IgD-negative memory B cell (primary cell): ENCODE measurements around the gene MOCOS. TPM values are rescaled to one million over a fixed set of nuclear protein-coding genes. Genes with fewer than 3 reads are reported as not detected.
"Not testable (repeated sequence)": the region's sequence is repeated elsewhere in the genome, so short reads cannot be mapped to it uniquely, and the experiment has no call there.

ENCODE experiments used
- H3K27ac Mint-ChIP-seq, 3 donors: one replicate each; pipeline ENCODE4 v1.8.0; 2020 to 2022; ENCODE audit warnings: mild to moderate bottlenecking in 3 of 3, mixed read lengths in 3 of 3, moderate library complexity in 1 of 3
- H3K27me3 Mint-ChIP-seq: one replicate; pipeline ENCODE4 v1.8.0; 2021; ENCODE audit warnings: mixed read lengths
- H3K36me3 Mint-ChIP-seq: one replicate; pipeline ENCODE4 v1.8.0; 2020; ENCODE audit warnings: mild to moderate bottlenecking, mixed read lengths
- H3K4me1 Mint-ChIP-seq, 3 donors: one replicate each; pipeline ENCODE4 v1.8.0; 2020 to 2022; ENCODE audit warnings: mixed read lengths in 3 of 3, mild to moderate bottlenecking in 1 of 3
- H3K4me3 Mint-ChIP-seq, 4 donors: one replicate each; pipeline ENCODE4 v1.8.0; 2020 to 2022; ENCODE audit warnings: mild to moderate bottlenecking in 4 of 4, mixed read lengths in 4 of 4, moderate library complexity in 3 of 4
- H3K9me3 Mint-ChIP-seq, 3 donors: one replicate each; pipeline ENCODE4 v1.8.0; 2020 to 2021; ENCODE audit warnings: mixed read lengths in 3 of 3, mild to moderate bottlenecking in 1 of 3
- polyA plus RNA-seq: library from polyadenylated mRNA; unstranded; fragments of 300-500 nt; fragmentation: Illumina TruSeq; gene quantifications from one replicate; pipeline ENCODE4 v1.2.3, GENCODE V29; 2021

Gene MOCOS
- polyA plus RNA-seq, 1 donor from 2014 or later: 0.13 TPM

DNA sequence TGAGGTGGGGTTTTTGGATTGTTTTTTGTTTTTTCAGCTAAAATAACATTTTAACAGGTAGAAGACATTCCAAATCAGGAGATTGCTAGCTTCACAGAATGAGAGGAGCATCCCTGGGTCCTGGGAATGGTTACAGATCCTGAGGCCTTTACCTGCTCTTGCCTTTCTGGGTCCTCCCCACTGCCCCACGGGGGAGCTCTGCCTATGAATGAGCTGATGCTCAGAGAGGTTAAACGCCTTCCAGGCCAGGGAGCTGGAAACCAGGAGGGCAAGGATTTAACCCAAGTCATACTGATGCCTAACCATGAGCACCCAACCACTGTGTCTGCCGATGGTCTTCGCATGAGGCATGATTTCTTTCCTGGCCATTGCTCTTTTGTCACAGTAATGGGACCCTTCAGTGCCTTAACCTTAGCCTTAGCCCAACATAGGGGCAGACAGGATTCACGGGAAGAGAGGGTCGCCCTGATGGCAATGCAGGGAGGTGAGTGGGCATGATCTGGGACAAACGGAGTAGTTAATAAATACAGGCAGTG is 16.1 kb downstream of the MOCOS start:
- Mint-ChIP-seq H3K36me3 (peaks cover 4% of the 10 kb centered on the region), H3K4me3 (no peak overlapping the region), H3K27me3 (peaks cover 2% of the 10 kb centered on the region), H3K9me3 (peaks cover 1 to 10% (median 2%) of the 10 kb centered on the region in 3 donors), H3K27ac (no peak overlapping the region), H3K4me1 (peaks cover 0 to 4% (median 2%) of the 10 kb centered on the region in 3 donors)

DNA sequence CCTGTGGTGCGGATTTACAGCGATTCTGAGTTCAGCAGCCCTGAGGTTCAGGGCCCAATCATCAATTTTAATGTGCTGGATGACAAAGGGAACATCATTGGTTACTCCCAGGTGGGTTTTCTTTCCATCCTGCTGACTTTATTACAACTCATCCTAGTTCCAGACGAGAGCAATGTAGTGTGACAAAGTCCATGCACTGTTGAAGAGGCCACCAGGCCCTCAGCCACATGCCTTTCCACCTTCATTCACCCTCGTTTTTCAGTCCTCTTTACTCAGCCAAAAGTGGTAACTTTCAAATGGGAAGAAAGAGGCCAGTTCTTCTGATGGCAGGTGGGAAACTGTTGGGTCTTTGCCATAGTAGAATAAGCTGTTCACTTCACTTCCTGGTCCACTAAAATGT is 17.9 kb downstream of the MOCOS start:
- Mint-ChIP-seq H3K4me3 (no peak overlapping the region), H3K9me3 (peaks cover 1 to 10% (median 2%) of the 10 kb centered on the region in 3 donors), H3K27me3 (peaks cover 2% of the 10 kb centered on the region), H3K4me1 (peaks cover 0 to 4% (median 2%) of the 10 kb centered on the region in 3 donors), H3K27ac (no peak overlapping the region), H3K36me3 (peaks cover 4% of the 10 kb centered on the region)

DNA sequence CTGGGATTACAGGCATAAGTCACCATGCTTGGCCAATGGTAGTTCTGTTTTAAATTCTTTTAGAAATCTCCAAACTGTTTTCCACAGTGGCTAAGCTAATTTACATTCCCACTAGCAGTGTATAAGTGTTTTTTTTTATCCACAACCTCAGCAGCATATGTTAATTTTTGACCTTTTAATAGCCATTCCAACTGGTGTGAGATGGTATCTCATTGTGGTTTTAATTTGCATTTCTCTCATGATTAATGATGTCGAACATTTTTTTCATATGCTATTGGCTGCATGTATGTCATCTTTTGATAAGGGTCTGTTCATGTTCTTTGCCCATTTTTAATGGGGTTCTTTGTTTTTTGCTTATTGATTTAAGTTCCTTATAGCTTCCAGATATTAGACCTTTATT is 20.0 kb downstream of the MOCOS start:
- peaks cover 2% of the 10 kb centered on the region for H3K27me3 Mint-ChIP-seq
- peaks cover 2% of the 10 kb centered on the region for H3K36me3 Mint-ChIP-seq
- H3K4me3 Mint-ChIP-seq: no peak overlapping the region
- H3K4me1 Mint-ChIP-seq: peaks cover 0 to 4% (median 2%) of the 10 kb centered on the region in 3 donors
- peaks cover 0 to 10% (median 1%) of the 10 kb centered on the region in 3 donors for H3K9me3 Mint-ChIP-seq
- peak overlapping the region in 1 of 3 donors; percentile 60 for H3K27ac Mint-ChIP-seq

DNA sequence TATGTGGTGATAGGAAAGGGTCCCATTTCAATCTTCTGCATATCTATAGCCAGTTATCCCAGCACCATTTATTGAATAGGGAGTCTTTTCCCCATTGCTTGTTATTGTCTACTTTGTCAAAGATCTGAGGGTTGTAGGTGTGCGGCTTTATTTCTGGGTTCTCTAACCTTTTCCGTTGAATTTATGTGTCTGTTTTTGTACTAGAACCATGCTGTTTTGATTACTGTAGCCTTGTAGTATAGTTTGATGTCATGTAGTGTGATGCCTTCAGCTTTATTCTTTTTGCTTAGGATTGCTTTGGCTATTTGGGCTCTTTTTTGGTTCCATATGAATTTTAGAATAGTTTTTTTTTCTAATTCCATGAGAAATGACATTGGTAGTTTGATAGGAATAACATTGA is 20.7 kb downstream of the MOCOS start:
- not testable (repeated sequence) for H3K27ac Mint-ChIP-seq, H3K36me3 Mint-ChIP-seq, H3K4me1 Mint-ChIP-seq, H3K27me3 Mint-ChIP-seq, H3K9me3 Mint-ChIP-seq, H3K4me3 Mint-ChIP-seq

DNA sequence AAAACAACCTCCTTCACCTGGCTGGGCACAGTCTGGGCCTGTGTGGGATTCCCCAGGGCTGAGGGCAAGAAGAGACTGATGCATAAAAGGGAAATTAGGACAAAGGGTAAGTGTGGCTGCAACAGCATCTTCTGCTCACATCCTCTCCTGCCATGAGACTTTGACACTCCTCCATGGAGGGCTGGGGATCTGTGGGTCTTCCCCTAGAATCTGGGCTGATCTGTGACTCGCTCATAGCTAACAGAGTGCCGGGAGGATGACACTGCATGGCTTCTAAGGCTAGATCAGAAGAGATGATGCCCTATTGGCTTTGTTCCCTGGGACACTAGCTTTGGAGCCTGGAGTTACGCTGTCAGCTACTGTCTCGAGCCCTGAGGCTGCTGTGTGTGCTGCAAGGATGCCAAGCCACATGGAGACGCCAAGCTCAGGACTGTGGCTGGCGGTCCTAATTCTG is 24.3 kb downstream of the MOCOS start:
- Mint-ChIP-seq H3K4me3 (no peak overlapping the region), H3K36me3 (no peaks in the 10 kb centered on the region), H3K27me3 (peaks cover 5% of the 10 kb centered on the region), H3K9me3 (peaks cover 0 to 10% (median 1%) of the 10 kb centered on the region in 3 donors), H3K4me1 (peaks cover 0 to 4% (median 1%) of the 10 kb centered on the region in 3 donors), H3K27ac (no peak overlapping the region)

GRCh38 chr18:36212301-36213171 is 25.2 kb downstream of the MOCOS start:
- Mint-ChIP-seq H3K9me3 (peaks cover 0 to 8% (median 1%) of the 10 kb centered on the region in 3 donors), H3K27me3 (peaks cover 5% of the 10 kb centered on the region), H3K36me3 (no peaks in the 10 kb centered on the region), H3K4me3 (peak overlapping the region in 1 of 4 donors; percentile 13), H3K27ac (no peak overlapping the region), H3K4me1 (peaks cover 0 to 1% (median under 1%) of the 10 kb centered on the region in 3 donors)

GRCh38 chr18:36214811-36215210 is 27.5 kb downstream of the MOCOS start:
- no peaks in the 10 kb centered on the region for H3K36me3 Mint-ChIP-seq
- no peak overlapping the region for H3K27ac Mint-ChIP-seq
- H3K4me1 Mint-ChIP-seq: peaks cover 0 to 3% (median 0%) of the 10 kb centered on the region in 3 donors
- peaks cover 0 to under 1% (median 0%) of the 10 kb centered on the region in 3 donors for H3K9me3 Mint-ChIP-seq
- peaks cover 5% of the 10 kb centered on the region for H3K27me3 Mint-ChIP-seq
- H3K4me3 Mint-ChIP-seq: no peak overlapping the region

DNA sequence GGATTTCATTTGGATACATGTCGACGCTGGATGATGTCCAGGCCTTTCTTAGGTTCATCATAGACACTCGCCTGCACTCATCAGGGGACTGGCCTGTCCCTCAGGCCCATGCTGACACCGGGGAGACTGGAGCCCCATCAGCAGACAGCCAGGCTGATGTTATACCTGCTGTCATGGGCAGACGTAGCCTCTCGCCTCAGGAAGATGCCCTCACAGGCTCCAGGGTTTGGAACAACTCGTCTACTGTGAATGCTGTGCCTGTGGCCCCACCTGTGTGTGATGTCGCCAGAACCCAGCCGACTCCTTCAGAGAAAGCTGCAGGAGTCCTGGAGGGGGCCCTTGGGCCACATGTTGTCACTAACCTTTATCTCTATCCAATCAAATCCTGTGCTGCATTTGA is 28.3 kb downstream of the MOCOS start:
- Mint-ChIP-seq H3K36me3 (no peaks in the 10 kb centered on the region), H3K4me3 (no peak overlapping the region), H3K27ac (no peak overlapping the region), H3K27me3 (peaks cover 8% of the 10 kb centered on the region), H3K4me1 (peaks cover 0 to 3% (median 0%) of the 10 kb centered on the region in 3 donors), H3K9me3 (peaks cover 0 to 1% (median 1%) of the 10 kb centered on the region in 3 donors)

DNA sequence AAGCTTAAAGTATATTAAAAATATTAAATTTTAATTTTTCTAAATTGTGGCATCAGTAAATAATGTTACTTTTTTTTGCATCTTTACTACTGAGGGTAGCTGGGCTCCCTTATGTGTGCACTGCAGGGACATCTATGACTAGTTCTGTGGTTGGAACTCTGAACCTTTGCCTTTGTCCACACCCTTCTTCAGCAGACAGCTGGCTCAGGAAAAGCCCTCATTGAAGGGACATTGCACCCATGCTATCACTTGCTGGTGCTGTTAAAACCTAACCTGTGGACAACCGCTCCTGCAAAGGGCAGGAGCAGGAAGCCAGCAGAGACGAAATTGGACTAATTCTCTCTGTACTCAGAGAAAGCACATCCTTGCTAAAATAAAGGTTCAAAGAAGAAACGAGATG is 30.1 kb downstream of the MOCOS start:
- peaks cover 8% of the 10 kb centered on the region for H3K27me3 Mint-ChIP-seq
- H3K27ac Mint-ChIP-seq: no peak overlapping the region
- H3K36me3 Mint-ChIP-seq: no peaks in the 10 kb centered on the region
- H3K4me1 Mint-ChIP-seq: peaks cover 0 to 3% (median 0%) of the 10 kb centered on the region in 3 donors
- H3K9me3 Mint-ChIP-seq: peaks cover 0 to 1% (median 1%) of the 10 kb centered on the region in 3 donors
- no peak overlapping the region for H3K4me3 Mint-ChIP-seq

DNA sequence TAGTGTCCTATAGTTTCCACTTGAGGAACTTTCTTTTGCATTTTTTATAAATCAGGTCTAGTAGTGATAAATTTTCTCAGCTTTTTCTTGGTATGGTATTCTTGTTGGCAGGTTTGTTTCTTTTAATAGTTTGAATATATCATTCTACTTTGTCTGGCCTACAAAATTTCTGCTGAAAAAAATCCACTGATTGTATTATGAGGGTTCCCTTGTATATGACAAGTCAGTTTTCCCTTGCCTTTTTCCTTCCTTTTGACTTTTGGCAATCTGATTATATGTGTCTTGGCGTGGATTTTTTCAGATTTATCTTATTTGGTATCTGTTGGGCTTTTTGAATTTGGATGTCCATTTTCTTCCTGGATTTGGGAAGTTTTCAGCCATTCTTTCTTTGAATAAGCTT is 41.9 kb downstream of the MOCOS start:
- Mint-ChIP-seq H3K27me3 (peaks cover 3% of the 10 kb centered on the region), H3K27ac (no peak overlapping the region), H3K9me3 (peaks cover 9 to 51% (median 38%) of the 10 kb centered on the region in 3 donors), H3K4me3 (no peak overlapping the region), H3K36me3 (peaks cover 5% of the 10 kb centered on the region), H3K4me1 (no peaks in the 10 kb centered on the region)

DNA sequence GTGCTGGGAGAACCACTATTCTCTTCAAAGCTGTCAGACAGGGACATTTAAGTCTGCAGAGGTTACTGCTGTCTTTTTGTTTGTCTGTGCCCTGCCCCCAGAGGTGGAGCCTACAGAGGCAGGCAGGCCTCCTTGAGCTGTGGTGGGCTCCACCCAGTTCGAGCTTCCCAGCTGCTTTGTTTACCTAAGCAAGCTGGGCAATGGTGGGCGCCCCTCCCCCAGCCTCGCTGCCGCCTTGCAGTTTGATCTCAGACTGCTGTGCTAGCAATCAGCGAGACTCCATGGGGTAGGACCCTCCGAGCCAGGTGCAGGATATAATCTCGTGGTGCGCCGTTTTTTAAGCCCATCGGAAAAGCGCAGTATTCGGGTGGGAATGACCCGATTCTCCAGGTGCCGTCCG is 53.2 kb downstream of the MOCOS start:
- H3K4me1 Mint-ChIP-seq, H3K4me3 Mint-ChIP-seq, H3K27ac Mint-ChIP-seq, H3K36me3 Mint-ChIP-seq, H3K9me3 Mint-ChIP-seq: not testable (repeated sequence)
- peaks cover 13% of the 10 kb centered on the region for H3K27me3 Mint-ChIP-seq

GRCh38 chr18:36241831-36242230 is 54.5 kb downstream of the MOCOS start:
- Mint-ChIP-seq H3K27ac (no peak overlapping the region), H3K9me3 (peaks cover 4 to 15% (median 10%) of the 10 kb centered on the region in 3 donors), H3K27me3 (peaks cover 13% of the 10 kb centered on the region)

DNA sequence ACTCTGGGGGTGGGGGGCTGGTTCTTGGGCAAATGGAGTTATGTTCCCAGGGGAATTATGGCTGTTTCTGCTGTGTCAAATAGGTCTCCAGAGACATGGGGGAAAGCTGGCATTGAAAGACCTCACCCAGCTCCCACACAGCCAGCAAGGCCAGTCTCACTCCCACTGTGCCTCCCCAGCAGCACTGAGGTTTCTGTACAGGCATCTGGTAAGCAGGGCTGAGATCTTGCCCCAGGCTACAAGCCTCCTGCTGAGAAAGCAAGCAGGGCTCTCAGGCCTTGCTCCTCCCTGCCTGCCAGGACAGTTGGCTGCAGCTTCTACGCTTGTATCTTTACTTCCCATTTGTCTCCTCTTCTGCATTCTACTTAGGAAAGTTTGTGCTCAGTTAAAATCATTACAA is 59.7 kb downstream of the MOCOS start:
- Mint-ChIP-seq H3K4me1 (peaks cover 0 to 7% (median 0%) of the 10 kb centered on the region in 3 donors), H3K27me3 (peaks cover 13% of the 10 kb centered on the region), H3K27ac (no peak overlapping the region), H3K4me3 (no peak overlapping the region), H3K36me3 (no peaks in the 10 kb centered on the region), H3K9me3 (peaks cover 4 to 15% (median 8%) of the 10 kb centered on the region in 3 donors)

More at GRCh38 chr18:36241831-36242230, 54.5 kb downstream of the MOCOS start:
- no peak overlapping the region for H3K4me3 Mint-ChIP-seq
- H3K36me3 Mint-ChIP-seq: no peaks in the 10 kb centered on the region
- no peaks in the 10 kb centered on the region for H3K4me1 Mint-ChIP-seq

- Mint-ChIP-seq H3K27ac (peak overlapping the region in 1 of 3 donors; percentile 2), H3K4me3 (no peak overlapping the region), H3K27me3 (peaks cover 8% of the 10 kb centered on the region), H3K36me3 (no peaks in the 10 kb centered on the region), H3K9me3 (peaks cover 4 to 15% (median 6%) of the 10 kb centered on the region in 3 donors), H3K4me1 (peaks cover 0 to 7% (median 1%) of the 10 kb centered on the region in 3 donors)
Measured at GRCh38 chr18:36249392-36249791, 62.1 kb downstream of the MOCOS start.

DNA sequence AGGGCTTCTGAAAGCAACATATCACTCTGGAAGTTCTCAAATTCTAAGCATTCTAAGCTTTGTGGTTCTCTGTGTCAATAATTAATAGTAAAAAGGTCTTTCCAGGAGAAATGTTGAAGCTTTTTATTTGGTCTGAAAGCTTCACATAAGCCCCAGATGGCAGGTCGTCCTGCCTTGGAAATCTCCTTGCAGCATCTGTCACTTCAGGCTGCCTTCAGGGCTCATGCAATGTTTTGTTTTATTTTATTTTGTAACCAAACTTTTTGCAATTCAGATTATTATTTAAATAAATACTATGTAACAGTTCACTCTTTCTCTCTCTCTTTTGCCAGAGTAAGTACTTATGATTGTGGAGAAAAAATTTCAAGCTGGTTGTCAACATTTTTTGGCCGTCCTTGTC is 63.5 kb downstream of the MOCOS start:
- Mint-ChIP-seq H3K27ac (no peak overlapping the region), H3K9me3 (peaks cover 0 to 8% (median 3%) of the 10 kb centered on the region in 3 donors), H3K36me3 (no peaks in the 10 kb centered on the region), H3K27me3 (peaks cover 9% of the 10 kb centered on the region), H3K4me3 (no peak overlapping the region), H3K4me1 (peaks cover 0 to 7% (median 1%) of the 10 kb centered on the region in 3 donors)
